ENCODE data around the gene PIH1D1. TPM values are rescaled to one million over a fixed set of nuclear protein-coding genes. Genes with fewer than 3 reads are reported as not detected.

The PIH1D1 gene
- total and polyA plus RNA-seq, 2 of the 8 experiments (the other 6 are each of a cell fraction or from before 2014, with no cell fraction given): 146 to 195 TPM

GRCh38 chr19:49442771-49443365, 8.7 kb downstream of the PIH1D1 start (continued):
- TF ChIP-seq KDM5A (IDR thresholded peaks at IDR 0.05; ENCODE audit: low read length): no peak
- TF ChIP-seq RAD21 (IDR thresholded peaks at IDR 0.05 in 1 of 2, conservative IDR thresholded peaks at IDR 0.05 in 1 of 2; ENCODE audit: low read depth in 2 of 2, low read length in 2 of 2): no peak
- TF ChIP-seq EGR1 (IDR thresholded peaks at IDR 0.05; ENCODE audit: borderline replicate concordance, low read depth, low read length): peak; percentile 85; the same call in 1 of the 2 replicates
- no peak for TF ChIP-seq HDAC6 (IDR thresholded peaks at IDR 0.05; ENCODE audit: low read depth, low read length)
- TF ChIP-seq ASH2L (IDR thresholded peaks at IDR 0.05; ENCODE audit: low read length): peak; percentile 65

Data from H1 (cell line).